B cell (primary cell): ENCODE data around the gene ZBTB6.

ENCODE experiments used
- EZH2 ChIP-seq: IDR thresholded peaks from 2 replicates; pipeline ENCODE4 v1.6.1; 2012; ENCODE audit warnings: borderline replicate concordance, low read depth, mild to moderate bottlenecking, moderate library complexity, low read length; ENCODE audit not compliant: insufficient read depth, poor library complexity, severe bottlenecking
- TF ChIP-seq, protein P1 (sequence below): fragments of 200-600 bp; IDR thresholded peaks from one replicate; pipeline ENCODE4 v1.8.0; 2022; ENCODE audit warnings: antibody characterized with exemption, mild to moderate bottlenecking

DNA sequence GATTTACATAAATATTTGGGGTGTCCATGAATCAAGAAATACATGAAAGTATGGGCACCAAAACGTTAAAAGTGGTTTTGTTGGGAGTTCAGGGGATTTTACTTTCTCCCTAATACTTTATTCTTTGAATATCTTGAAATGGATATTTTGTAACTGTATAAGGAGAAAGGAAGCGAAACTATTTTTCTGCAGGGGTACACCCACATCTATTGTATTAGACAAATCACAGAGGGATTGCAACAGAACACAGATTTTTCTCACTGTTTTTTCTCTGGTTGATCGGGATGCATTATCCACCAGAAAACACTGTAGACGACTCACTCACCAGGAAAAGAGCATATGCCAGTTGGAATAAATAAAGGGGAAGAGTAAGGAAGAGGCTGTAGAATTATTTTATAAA is 26.5 kb upstream of the ZBTB6 start:
- TF ChIP-seq, protein P1, sequence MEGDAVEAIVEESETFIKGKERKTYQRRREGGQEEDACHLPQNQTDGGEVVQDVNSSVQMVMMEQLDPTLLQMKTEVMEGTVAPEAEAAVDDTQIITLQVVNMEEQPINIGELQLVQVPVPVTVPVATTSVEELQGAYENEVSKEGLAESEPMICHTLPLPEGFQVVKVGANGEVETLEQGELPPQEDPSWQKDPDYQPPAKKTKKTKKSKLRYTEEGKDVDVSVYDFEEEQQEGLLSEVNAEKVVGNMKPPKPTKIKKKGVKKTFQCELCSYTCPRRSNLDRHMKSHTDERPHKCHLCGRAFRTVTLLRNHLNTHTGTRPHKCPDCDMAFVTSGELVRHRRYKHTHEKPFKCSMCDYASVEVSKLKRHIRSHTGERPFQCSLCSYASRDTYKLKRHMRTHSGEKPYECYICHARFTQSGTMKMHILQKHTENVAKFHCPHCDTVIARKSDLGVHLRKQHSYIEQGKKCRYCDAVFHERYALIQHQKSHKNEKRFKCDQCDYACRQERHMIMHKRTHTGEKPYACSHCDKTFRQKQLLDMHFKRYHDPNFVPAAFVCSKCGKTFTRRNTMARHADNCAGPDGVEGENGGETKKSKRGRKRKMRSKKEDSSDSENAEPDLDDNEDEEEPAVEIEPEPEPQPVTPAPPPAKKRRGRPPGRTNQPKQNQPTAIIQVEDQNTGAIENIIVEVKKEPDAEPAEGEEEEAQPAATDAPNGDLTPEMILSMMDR = no peak
- no peak for TF ChIP-seq EZH2
